Skin epidermis (tissue), 12 donors: ENCODE data around the gene KPNA4.
"Not testable (repeated sequence)": the region's sequence is repeated elsewhere in the genome, so short reads cannot be mapped to it uniquely, and the experiment has no call there.

Source experiments
- H3K27ac ChIP-seq, 21 experiments: fragments of 200-600 bp; sonication (generic) in 11 of 21; one replicate each; pipeline ENCODE4 v1.5.0; 2020; ENCODE audit warnings: mild to moderate bottlenecking in 3 of 21, inconsistent platforms in 2 of 21, moderate library complexity in 2 of 21
- H3K4me3 ChIP-seq, 7 experiments: fragments of 200-600 bp; sonication (generic) in 2 of 7; one replicate each; pipeline ENCODE4 v1.5.0; 2020; ENCODE audit warnings: inconsistent platforms in 2 of 7, mild to moderate bottlenecking in 2 of 7, moderate library complexity in 1 of 7

The KPNA4 gene

DNA sequence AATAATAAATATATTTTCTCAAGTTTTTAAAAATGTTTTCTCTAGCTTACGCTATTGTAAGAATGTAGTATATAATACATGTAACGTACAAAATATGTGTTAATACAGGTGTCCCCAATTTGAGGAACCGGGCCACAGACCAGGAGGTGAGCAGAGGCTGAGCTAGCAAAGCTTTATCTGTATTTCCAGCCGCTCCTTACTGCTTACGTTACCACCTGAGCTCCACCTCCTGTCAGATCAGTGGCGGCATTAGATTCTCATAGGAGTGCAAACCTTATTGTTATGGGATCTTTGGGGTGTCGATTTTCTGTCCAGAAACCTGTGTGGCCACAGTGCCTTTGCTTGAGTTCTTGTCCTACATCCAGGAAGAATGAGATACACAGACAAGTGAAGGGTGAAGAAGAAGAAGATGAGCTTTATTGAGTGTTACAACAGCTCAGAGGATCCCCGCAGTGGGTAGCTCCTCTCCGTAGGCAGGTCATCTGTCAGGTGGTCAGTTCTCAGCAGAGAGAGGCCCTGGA is 105.9 kb downstream of the KPNA4 start:
- no peak overlapping the region for H3K27ac ChIP-seq
- no peak overlapping the region for H3K4me3 ChIP-seq

DNA sequence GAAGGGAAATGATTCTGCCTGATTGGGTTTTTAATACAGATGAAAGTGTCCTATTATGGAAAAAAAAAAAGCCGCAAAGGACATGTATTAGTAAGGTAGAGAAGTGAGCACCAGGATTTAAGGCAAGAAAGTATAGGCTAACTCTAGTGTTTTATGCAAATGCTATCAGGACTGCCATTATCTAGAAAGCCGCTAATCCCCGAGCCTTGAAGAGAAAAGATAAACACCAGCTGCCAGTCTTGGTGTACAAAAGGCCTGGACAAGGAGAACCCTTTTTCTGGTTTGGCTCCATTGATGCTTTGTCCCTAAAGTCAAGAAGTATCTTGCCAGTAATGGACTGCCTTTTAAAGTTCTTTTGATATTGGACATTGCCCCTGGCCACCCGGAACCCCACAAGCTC is 107.2 kb downstream of the KPNA4 start:
- Histone ChIP-seq H3K4me3 (no peak overlapping the region), H3K27ac (no peak overlapping the region)

DNA sequence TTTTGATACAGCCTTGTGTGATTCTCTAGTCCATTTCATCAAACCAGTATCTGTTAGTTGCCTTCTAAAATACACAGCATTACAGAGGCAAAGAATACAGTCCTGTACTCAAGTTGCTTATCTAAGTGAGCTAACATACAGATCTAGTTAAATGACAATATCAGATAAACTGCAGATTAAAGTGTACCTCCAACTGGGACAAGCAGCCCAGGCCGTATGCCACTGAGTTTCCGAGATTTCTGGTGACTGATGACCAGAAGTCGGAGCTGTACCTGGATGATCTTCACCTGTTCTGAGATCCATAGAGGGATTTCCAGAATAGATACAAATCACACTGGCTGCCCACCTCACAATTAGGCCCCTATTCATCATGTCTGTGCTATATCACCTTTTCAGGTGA is 109.5 kb downstream of the KPNA4 start:
- Histone ChIP-seq H3K27ac (no peak overlapping the region), H3K4me3 (no peak overlapping the region)

DNA sequence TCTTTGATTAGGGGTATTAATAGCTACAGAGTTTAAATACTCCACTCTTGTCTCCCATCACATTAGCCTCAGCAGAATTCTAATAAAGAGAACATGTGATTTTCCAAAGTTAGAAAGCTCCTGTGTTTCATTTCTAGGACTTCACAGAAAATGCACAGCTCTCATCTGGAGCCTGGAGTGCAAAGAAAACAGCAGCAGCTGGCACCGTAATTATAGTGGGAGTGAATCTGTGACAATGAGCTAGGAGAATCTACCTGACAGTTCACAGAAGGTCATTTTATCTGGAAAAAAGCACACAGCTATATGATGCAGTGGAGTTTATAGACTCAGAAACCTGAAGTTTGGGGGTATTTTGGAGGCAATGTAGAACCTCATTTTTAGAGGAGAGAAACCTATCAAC is 110.4 kb downstream of the KPNA4 start:
- Histone ChIP-seq H3K4me3 (no peak overlapping the region), H3K27ac (no peak overlapping the region)

DNA sequence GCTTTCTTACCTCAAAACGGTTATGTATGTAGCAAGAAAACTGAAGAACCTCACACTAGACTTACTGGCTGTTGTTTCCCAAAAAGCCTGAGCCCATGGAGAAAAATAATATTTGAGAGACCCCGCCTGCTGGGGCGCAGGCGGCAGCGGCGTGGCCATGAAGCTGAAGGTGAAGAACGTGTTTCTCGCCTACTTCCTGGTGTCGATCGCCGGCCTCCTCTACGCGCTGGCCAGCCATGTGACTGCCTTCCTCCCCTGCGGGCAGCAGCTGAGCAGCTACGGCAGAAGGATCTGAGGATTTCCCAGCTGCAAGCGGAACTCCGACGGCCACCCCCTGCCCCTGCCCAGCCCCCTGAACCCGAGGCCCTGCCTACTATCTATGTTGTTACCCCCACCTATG is 113.1 kb downstream of the KPNA4 start:
- H3K4me3 ChIP-seq: not testable (repeated sequence)

DNA sequence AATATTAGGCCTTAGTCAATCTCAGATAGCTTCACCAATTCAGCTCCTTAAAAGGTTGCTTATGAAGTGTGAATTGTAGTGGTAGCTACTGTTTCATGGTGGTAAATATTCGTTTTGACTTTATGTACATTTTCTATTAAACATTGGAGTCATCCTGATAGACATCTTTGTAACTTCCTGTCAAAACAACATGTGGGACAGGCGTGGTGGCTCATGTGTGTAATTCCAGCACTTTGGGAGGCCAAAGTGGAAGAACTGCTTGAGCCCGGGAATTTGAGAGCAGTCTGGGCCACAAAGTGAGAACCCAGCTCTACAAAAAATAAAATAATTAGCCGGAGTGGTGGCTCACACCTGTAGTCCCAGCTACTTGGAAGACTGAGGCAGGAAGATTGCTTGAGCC is 113.8 kb downstream of the KPNA4 start:
- H3K27ac ChIP-seq: no peak overlapping the region
- H3K4me3 ChIP-seq: no peak overlapping the region

More for the DNA sequence above, 113.1 kb downstream of the KPNA4 start:
- not testable (repeated sequence) for H3K27ac ChIP-seq

DNA sequence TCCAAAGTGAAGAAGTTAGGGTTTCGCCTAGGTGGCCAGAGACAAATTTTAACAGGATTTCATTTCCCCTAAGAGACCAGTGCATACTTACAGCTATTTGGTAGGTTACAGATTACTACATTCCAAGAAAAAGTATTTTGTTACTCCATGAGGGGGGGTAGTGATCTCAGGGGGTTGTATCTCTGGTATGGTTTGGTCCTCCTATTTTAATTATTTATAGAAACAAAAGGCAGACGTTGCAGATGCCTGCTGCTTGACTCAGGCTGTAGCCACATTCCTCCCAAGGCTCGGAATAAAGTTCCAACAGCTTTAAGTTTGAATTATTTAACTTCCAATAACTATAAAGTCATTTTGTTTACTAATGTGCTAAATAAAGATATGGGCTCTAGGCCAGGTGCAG is 114.5 kb downstream of the KPNA4 start:
- peak overlapping the region in 2 of 21 experiments; percentile 82 to 83 for H3K27ac ChIP-seq
- H3K4me3 ChIP-seq: no peak overlapping the region

DNA sequence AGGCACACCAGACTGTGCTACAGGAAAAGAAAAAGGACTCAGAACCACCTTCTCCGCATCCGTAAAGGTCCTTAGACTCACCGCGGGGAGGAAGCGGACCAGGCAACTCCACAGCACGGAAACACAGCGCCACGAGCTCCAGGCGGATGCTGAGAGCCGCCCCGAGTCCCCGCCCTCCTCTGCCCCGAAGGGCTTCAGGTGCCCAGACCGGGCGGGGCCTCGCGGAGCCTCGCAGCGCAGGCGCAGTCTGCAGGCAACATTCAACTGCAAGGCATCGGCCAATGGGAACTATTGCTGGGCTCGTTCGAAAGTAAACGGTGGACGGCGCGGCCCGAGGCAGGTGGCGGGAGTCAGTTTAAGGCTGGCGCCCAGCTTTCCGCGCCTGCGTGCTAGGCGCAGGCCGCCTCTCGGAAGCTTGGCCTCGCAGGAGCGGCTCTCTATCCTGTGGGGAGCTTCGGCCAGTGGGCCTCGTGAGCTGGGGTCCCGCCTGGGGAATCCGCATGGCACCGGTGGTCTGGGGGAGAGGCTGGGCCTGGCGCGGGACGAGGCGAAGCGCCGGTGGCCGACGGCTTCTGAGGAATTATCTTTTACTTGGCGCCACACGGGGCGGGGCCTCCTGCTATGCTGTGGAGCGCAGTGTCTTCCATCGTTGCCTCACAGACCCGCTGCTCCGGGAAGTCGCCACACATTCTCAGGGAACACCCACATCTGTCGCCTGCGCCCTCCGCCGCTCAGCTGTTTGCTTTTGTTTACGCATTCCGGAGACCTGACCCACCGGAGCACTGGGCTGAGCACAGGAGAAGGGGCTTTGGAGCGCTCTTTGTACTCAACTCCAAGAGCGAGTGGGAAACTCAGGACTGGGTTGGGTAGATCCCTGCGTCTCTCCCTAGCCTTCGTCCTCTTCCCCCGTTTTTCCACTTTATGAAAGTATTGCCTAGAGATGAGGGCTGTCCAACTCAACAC is 115.5 kb downstream of the KPNA4 start, which contains the start of gene TRIM59:
TRIM59 (minus strand) TSS at position 151 of the 963 bp plus-strand sequence. CDS start 10,603 bp downstream, outside the sequence.
- H3K27ac ChIP-seq: peak within 1 kb of the TSS; percentile 27 to 90 (median 78)

DNA sequence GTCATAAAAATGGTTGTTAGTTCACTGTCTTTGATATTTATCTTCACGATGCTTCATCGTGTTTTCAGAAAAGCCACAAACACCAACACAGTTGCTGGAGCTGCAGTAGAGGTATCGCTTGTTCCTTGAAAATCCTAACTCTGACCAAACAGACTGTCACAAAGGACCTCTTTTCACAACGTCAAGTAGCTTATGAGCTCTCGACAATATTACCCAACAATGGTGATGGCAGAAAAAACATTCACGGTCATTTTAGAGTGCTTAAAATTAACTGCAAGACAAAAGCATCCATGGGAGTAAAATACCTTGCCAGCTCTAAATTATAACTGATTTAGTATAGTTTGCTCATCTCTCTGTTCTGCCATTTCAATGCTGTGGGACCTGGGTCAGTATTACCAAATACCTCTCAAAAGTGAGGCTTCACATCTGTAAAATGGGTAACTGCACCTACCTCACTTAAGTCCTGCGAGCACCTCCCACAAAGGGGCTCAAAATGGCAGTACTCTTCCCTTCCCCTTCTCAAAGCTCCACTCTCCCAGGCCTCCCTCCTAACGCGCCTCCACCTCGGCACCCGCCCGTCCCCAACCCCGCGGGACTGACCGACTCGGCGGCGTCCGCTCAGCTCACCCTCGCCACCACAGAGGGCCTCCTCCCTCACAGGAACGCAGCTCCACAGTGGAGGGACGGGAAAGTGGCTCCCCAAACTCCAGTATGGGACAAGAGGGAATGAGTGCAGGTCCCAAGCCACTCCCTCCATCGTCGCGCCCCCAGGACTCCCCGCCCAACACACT is 116.3 kb downstream of the KPNA4 start:
- H3K4me3 ChIP-seq: peak overlapping the region; percentile 44 to 82 (median 61)
- H3K27ac ChIP-seq: peak overlapping the region; percentile 27 to 90 (median 78)

More for the DNA sequence above, 115.5 kb downstream of the KPNA4 start, which contains the start of gene TRIM59:
- H3K4me3 ChIP-seq: peak within 1 kb of the TSS; percentile 44 to 82 (median 61)

DNA sequence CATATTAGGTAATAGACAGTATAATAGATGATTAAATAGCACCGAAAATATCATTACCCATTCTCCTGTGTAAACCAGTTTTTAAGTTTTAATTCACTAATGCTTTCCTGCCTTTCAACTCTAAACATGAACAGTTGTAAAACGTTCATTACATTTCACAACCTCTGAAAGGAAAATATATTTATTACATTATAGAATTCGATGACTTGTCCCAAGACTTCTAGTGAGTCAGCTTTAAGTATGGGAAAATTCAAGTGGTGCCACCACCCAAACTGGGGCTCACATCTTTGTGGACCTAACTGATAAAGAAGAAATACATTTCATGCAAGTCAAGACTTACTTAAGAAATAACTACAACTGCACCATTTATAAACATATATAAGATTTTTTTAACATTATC is 117.8 kb downstream of the KPNA4 start:
- H3K27ac ChIP-seq: peak overlapping the region in 1 of 21 experiments; percentile 24
- no peak overlapping the region for H3K4me3 ChIP-seq

DNA sequence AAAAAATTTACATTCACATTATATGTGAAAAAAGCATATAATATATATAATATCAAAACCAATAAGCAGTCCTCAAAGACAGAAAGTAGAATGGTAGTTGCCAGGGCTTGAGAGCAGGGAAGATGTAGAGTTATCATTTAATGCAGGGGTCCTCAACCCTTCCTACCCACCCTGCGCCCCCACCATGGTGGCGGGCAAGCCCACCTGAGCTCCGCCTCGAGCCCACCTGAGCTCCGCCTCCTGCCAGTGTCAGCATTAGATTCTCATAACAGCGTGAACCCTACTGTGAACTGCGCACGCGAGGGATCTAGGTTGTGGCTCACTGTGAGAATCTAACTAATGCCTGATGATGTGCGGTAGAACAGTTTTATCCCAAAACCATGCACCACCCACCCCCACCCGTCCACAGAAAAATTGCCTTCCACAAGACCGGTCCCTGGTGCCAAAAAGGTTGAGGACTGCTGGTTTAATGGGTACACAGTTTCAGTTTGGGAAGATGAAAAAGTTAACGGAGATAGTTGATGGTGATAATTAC is 118.8 kb downstream of the KPNA4 start:
- H3K27ac ChIP-seq: no peak overlapping the region
- H3K4me3 ChIP-seq: no peak overlapping the region

DNA sequence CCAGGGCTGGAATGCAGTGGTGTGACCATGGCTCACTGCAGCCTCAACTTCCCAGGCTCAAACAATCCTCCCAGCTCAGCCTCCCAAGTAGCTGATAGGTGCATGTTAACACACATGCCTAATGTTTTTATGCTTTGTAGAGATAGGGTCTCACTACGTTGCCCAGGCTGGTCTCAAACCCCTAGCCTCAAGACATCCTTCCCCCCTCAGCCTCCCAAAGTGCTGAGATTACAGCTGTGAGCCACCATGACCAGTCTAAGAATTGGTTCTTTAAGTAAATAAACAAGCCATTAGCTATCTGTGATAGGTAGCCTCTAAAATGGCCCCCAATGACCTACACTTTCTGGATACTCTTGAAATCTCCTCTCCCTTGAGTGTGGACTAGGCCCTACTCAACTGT is 119.5 kb downstream of the KPNA4 start:
- H3K4me3 ChIP-seq: no peak overlapping the region

More for the DNA sequence above, 119.5 kb downstream of the KPNA4 start:
- H3K27ac ChIP-seq: no peak overlapping the region
